Endothelial cell of umbilical vein (primary cell): ENCODE measurements around the gene ARMH3. TPM values are rescaled to one million over a fixed set of nuclear protein-coding genes. Genes with fewer than 3 reads are reported as not detected.

ENCODE experiments used
- BruUV-seq: library from RNA; stranded (reverse); fragments of 400-500 nt; replicated peaks from 2 replicates; lab custom pipeline; 2021; lab: Mats Ljungman, UMichigan
- CTCF ChIA-PET: fragments of 300-600, 350-600 bp; sonication (Branson Sonifier 250); formaldehyde crosslinking; loops from one replicate; lab custom pipeline; 2021; ENCODE audit warnings: antibody characterized with exemption, inconsistent platforms; lab: Charles Lee
- POLR2A ChIA-PET: fragments of 300-600, 350-600 bp; sonication (Branson Sonifier 250); formaldehyde crosslinking; loops from one replicate; lab custom pipeline; 2021; ENCODE audit warnings: antibody characterized with exemption, inconsistent platforms; lab: Charles Lee
- DNase-seq: peaks from one replicate; pipeline ENCODE4 v3.0.0-alpha.2; 2011; ENCODE audit warnings: low read depth, low spot score
- FAIRE-seq: peaks from 2 replicates; lab custom pipeline; 2011; peaks lifted over from hg19 to GRCh38; lab: Jason Lieb, UNC
- H2AFZ ChIP-seq: 2 replicates; pipeline ENCODE4 v1.6.0; 2012; ENCODE audit warnings: low read depth, low read length, control low read depth, inconsistent platforms
- H3K27ac ChIP-seq: 2 replicates; pipeline ENCODE4 v1.5.1; 2011; ENCODE audit warnings: low read depth, mild to moderate bottlenecking, control low read depth, low read length, moderate library complexity; ENCODE audit not compliant: insufficient read depth
- H3K27me3 ChIP-seq, 2 experiments: 2 replicates each; pipeline versions ENCODE4 v1.6.0 to v1.6.1; 2011; ENCODE audit warnings: low read length in 2 of 2, mixed read lengths in 1 of 2; ENCODE audit not compliant: control insufficient read depth in 2 of 2, insufficient read depth in 2 of 2
- H3K36me3 ChIP-seq, 2 experiments: 2 replicates in 1 of 2; 3 replicates in 1 of 2; pipeline ENCODE4 v1.5.1; 2011; ENCODE audit warnings: low read length in 2 of 2, mild to moderate bottlenecking in 1 of 2, moderate library complexity in 1 of 2; ENCODE audit not compliant: control insufficient read depth in 2 of 2, insufficient read depth in 2 of 2; ENCODE audit errors: extremely low read depth in 1 of 2
- H3K4me1 ChIP-seq: 3 replicates; pipeline ENCODE4 v1.5.1; 2011; ENCODE audit warnings: mild to moderate bottlenecking, low read length; ENCODE audit not compliant: control insufficient read depth, insufficient read depth; ENCODE audit errors: extremely low read depth
- H3K4me2 ChIP-seq: 2 replicates; pipeline ENCODE4 v1.6.1; 2011; ENCODE audit warnings: low read length, control low read depth, mixed read lengths; ENCODE audit not compliant: insufficient read depth
- H3K4me3 ChIP-seq, 3 experiments: fragments of 200-600 bp in 1 of 3; sonication (generic), shearing (Covaris generic) in 1 of 3; replicated peaks in 1 of 3; 2 replicates each; pipeline ENCODE4 v1.5.1; 2011 to 2016; ENCODE audit warnings: control low read depth in 3 of 3, low read length in 3 of 3, mild to moderate bottlenecking in 2 of 3, inconsistent platforms in 1 of 3, low read depth in 1 of 3, moderate library complexity in 1 of 3; ENCODE audit not compliant: insufficient read depth in 1 of 3
- H3K79me2 ChIP-seq: 2 replicates; pipeline ENCODE4 v1.6.0; 2012; ENCODE audit warnings: low read length, inconsistent platforms; ENCODE audit not compliant: control insufficient read depth, insufficient read depth
- H3K9ac ChIP-seq: replicated peaks from 2 replicates; pipeline ENCODE3; 2011; ENCODE audit warnings: low read length, control low read depth; ENCODE audit not compliant: insufficient read depth; ENCODE audit errors: extremely low read depth
- H3K9me1 ChIP-seq: replicated peaks from 3 replicates; pipeline ENCODE4 v1.6.0; 2011; ENCODE audit warnings: mild to moderate bottlenecking, low read length; ENCODE audit not compliant: control insufficient read depth, insufficient read depth; ENCODE audit errors: extremely low read depth
- H3K9me3 ChIP-seq: replicated peaks from 2 replicates; pipeline ENCODE4 v1.5.1; 2012; ENCODE audit warnings: low read length, inconsistent platforms; ENCODE audit not compliant: control insufficient read depth, insufficient read depth
- H4K20me1 ChIP-seq: replicated peaks from 2 replicates; pipeline ENCODE3; 2011; ENCODE audit warnings: mild to moderate bottlenecking, low read length; ENCODE audit not compliant: control insufficient read depth, insufficient read depth; ENCODE audit errors: extremely low read depth
- EZH2 ChIP-seq: IDR thresholded peaks from 2 replicates; pipeline ENCODE4 v1.6.1; 2012; ENCODE audit warnings: borderline replicate concordance, low read depth, mild to moderate bottlenecking, moderate library complexity, low read length, inconsistent platforms; ENCODE audit not compliant: severe bottlenecking
- FOS ChIP-seq: IDR thresholded peaks from 2 replicates; pipeline ENCODE4 v1.6.1; 2011; ENCODE audit warnings: mild to moderate bottlenecking, low read length, moderate library complexity, borderline replicate concordance; ENCODE audit not compliant: insufficient read depth
- GATA2 ChIP-seq: IDR thresholded peaks from 2 replicates; pipeline ENCODE4 v1.7.0; 2011; ENCODE audit warnings: low read depth, mild to moderate bottlenecking, moderate library complexity, mixed read lengths, low read length; ENCODE audit not compliant: insufficient read length, insufficient read depth
- JUN ChIP-seq: IDR thresholded peaks from 2 replicates; pipeline ENCODE4 v1.6.1; 2011; ENCODE audit warnings: borderline replicate concordance, low read depth; ENCODE audit not compliant: insufficient read length, insufficient read depth
- MYC ChIP-seq: IDR thresholded peaks from one replicate; pipeline ENCODE4 v1.6.1; 2011; ENCODE audit warnings: mild to moderate bottlenecking, low read depth, low read length
- POLR2A ChIP-seq: IDR thresholded peaks from 2 replicates; pipeline ENCODE4 v1.6.1; 2012; ENCODE audit warnings: low read depth, mild to moderate bottlenecking, control low read depth, low read length
- POLR2AphosphoS5 ChIP-seq: IDR thresholded peaks from 2 replicates; pipeline ENCODE4 v1.6.1; 2012; ENCODE audit warnings: low read depth, mild to moderate bottlenecking, control low read depth, low read length, moderate library complexity; ENCODE audit not compliant: insufficient read depth
- dilution Hi-C: fragments of 300-500 bp; cut with MboI; formaldehyde crosslinking; loops from one replicate; pipeline ENCODE4 v1.15.0; 2019; ENCODE audit warnings: low sequenced_read_pairs; ENCODE audit not compliant: extremely low pct_ligation_motif_present
- intact Hi-C: fragments of 100-400 bp; cut with micrococcal nuclease; formaldehyde crosslinking; loops from one replicate; pipeline ENCODE4 v1.10.0; 2022
- polyA plus RNA-seq, 4 experiments: library from polyadenylated mRNA; depleted of rRNA in 3 of 4; stranded (reverse) in 3 of 4; unstranded in 1 of 4; fragments of >200 nt; gene quantifications; 2 replicates each; pipeline versions ENCODE4 v1.2.1 to v1.2.3, GENCODE V29; 2011 to 2012; ENCODE audit warnings: missing spikeins in 1 of 4
- total RNA-seq: library from RNA; stranded (reverse); gene quantifications from 2 replicates; pipeline ENCODE4 v1.2.3, GENCODE V29; 2021
- TF ChIP-seq, protein P1 (sequence below): IDR thresholded peaks from 2 replicates; pipeline ENCODE4 v1.6.1; 2011; ENCODE audit not compliant: insufficient read depth, insufficient read length
- TF ChIP-seq, protein P2 (sequence below), 2 donors: IDR thresholded peaks; 1 replicate in 1 of 2; 2 replicates in 1 of 2; pipeline ENCODE4 v1.5.1; 2011; ENCODE audit warnings: low read length in 2 of 2, mild to moderate bottlenecking in 2 of 2, moderate library complexity in 2 of 2, control low read depth in 1 of 2, inconsistent platforms in 1 of 2, low read depth in 1 of 2; ENCODE audit not compliant: insufficient read depth in 1 of 2; ENCODE audit errors: extremely low read depth in 1 of 2

Gene ARMH3
- total and polyA plus RNA-seq, 2 donors (not counting 3 experiments of a cell fraction or from before 2014, with no cell fraction given) = 13.1 to 17.6 TPM

DNA sequence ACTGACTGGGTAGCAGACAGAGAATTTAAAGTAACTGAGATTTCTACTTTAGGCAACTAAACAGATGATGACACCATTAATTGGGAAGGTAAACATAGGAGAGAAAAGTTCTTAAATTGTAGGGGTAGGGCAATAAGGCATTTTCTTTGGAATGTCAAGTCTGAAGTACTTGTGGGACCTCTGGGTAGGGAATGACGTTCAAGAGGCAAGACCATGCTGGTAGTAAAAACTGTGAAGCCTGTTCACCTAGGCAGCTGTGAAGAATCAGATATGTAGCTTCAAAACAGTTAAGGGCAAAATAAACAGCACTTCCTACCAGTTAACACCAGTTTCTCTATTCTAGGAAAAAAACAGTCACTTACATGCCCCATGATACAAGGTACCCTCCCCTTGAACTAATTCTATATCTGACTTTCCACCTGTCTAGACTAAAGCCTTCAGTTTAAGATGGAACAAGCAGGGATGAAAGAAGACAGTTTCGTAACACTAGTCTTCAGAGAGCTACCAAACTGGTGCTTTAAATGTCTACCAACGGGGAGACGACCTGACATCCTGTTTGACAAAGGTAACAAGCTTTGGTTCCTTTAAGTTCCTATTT is 149.3 kb downstream of the ARMH3 start:
- POLR2A ChIA-PET = no interaction called here
- H2AFZ ChIP-seq = no peak overlapping the region
- CTCF ChIA-PET = interaction anchor here (0.6 to 3.0 kb wide), 7 partner anchors 8 to 103 kb away, joined by 3 to 12 read pairs (median 4); no protein-coding TSS in a partner anchor
- no TSS peak for BruUV-seq
- no peaks in the 10 kb centered on the region for H3K79me2 ChIP-seq
- H3K27ac ChIP-seq = no peak overlapping the region
- H3K9ac ChIP-seq = no peak overlapping the region
- dilution Hi-C loops = no loop called here
- H3K9me1 ChIP-seq = no peaks in the 10 kb centered on the region
- DNase-seq (no peak), FAIRE-seq (no peak)
- no peaks in the 10 kb centered on the region for H3K27me3 ChIP-seq
- H3K4me3 ChIP-seq = no peak overlapping the region
- H4K20me1 ChIP-seq = no peaks in the 10 kb centered on the region
- H3K4me1 ChIP-seq = no peaks in the 10 kb centered on the region
- H3K9me3 ChIP-seq = no peaks in the 10 kb centered on the region
- H3K4me2 ChIP-seq = no peak overlapping the region
- intact Hi-C loops = no loop called here
- no peaks in the 10 kb centered on the region for H3K36me3 ChIP-seq
- TF ChIP-seq GATA2 (no peak), MYC (no peak), FOS (no peak)

DNA sequence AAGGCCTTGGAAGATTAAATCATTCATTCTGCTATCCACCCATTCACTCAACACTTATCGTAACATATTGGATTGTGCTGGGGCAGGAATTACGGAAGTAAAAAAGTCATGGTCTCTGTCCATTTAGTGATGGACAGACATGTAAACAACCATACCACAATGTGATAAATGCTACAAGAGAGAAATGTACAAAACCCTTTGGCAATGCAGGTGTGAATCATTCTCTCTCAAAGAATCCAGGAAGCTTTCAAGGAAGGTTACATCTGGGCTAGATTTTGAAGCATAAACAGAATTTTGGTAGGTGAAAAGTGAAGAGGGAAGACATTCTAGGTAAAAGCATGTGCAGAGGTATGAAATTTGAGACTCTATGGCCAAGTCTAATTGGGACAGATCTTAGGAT is 150.7 kb downstream of the ARMH3 start:
- no peaks in the 10 kb centered on the region for H3K36me3 ChIP-seq
- no peaks in the 10 kb centered on the region for H3K4me1 ChIP-seq
- no peak overlapping the region for H3K4me3 ChIP-seq
- ChIA-PET CTCF (interaction anchor here (1.5 kb wide), 1 partner anchor 105 kb away, joined by 3 read pairs; no protein-coding TSS in a partner anchor), POLR2A (no interaction called here)
- H2AFZ ChIP-seq = no peak overlapping the region
- intact Hi-C loops (no loop called here), dilution Hi-C loops (no loop called here)
- FAIRE-seq (no peak), DNase-seq (no peak)
- H4K20me1 ChIP-seq = no peaks in the 10 kb centered on the region
- no peaks in the 10 kb centered on the region for H3K27me3 ChIP-seq
- H3K27ac ChIP-seq = no peak overlapping the region
- BruUV-seq = no TSS peak
- H3K9me3 ChIP-seq = no peaks in the 10 kb centered on the region
- H3K4me2 ChIP-seq = no peak overlapping the region
- H3K79me2 ChIP-seq = no peaks in the 10 kb centered on the region
- H3K9me1 ChIP-seq = no peaks in the 10 kb centered on the region
- no peak overlapping the region for H3K9ac ChIP-seq
- TF ChIP-seq GATA2 = no peak
- no peak for TF ChIP-seq JUN
- TF ChIP-seq, protein P1, sequence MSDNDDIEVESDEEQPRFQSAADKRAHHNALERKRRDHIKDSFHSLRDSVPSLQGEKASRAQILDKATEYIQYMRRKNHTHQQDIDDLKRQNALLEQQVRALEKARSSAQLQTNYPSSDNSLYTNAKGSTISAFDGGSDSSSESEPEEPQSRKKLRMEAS = no peak
- no peak for TF ChIP-seq MYC
- TF ChIP-seq, protein P2, sequence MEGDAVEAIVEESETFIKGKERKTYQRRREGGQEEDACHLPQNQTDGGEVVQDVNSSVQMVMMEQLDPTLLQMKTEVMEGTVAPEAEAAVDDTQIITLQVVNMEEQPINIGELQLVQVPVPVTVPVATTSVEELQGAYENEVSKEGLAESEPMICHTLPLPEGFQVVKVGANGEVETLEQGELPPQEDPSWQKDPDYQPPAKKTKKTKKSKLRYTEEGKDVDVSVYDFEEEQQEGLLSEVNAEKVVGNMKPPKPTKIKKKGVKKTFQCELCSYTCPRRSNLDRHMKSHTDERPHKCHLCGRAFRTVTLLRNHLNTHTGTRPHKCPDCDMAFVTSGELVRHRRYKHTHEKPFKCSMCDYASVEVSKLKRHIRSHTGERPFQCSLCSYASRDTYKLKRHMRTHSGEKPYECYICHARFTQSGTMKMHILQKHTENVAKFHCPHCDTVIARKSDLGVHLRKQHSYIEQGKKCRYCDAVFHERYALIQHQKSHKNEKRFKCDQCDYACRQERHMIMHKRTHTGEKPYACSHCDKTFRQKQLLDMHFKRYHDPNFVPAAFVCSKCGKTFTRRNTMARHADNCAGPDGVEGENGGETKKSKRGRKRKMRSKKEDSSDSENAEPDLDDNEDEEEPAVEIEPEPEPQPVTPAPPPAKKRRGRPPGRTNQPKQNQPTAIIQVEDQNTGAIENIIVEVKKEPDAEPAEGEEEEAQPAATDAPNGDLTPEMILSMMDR (IDR thresholded peaks at IDR 0.05; ENCODE audit: extremely low read depth in 1 of 2, insufficient read depth in 1 of 2, low read depth in 1 of 2, low read length in 2 of 2) = no peak
- no peak for TF ChIP-seq POLR2A
- TF ChIP-seq FOS = no peak
- TF ChIP-seq POLR2AphosphoS5 = no peak
- TF ChIP-seq EZH2 = no peak
